Stimulated activated naive B cell treated with anti-CD40 and anti-IgM and Interleukin-4, amounts not matched to agents 10 μg/mL and 1 μg/mL and 100 μg/mL, for 72 hours (primary cell): ENCODE measurements around the gene LPCAT1.
"Not testable (repeated sequence)": the region's sequence is repeated elsewhere in the genome, so short reads cannot be mapped to it uniquely, and the experiment has no call there.

Experiments used
- ATAC-seq, 2 donors: fragments of 150-1000 bp; cut with Tn5 transposase; replicated peaks; 2 replicates each; pipeline ENCODE4 v1.10.0; 2021; ENCODE audit warnings: moderate library complexity in 1 of 2
- DNase-seq: peaks from one replicate; pipeline ENCODE4 v3.0.0; 2021
- H3K27ac Mint-ChIP-seq: one replicate; pipeline ENCODE4 v1.8.0; 2022; ENCODE audit warnings: mild to moderate bottlenecking, mixed read lengths
- H3K27me3 Mint-ChIP-seq, 2 donors: one replicate each; pipeline ENCODE4 v1.8.0; 2022; ENCODE audit warnings: mixed read lengths in 2 of 2
- H3K36me3 Mint-ChIP-seq, 2 donors: one replicate each; pipeline ENCODE4 v1.8.0; 2022; ENCODE audit warnings: mixed read lengths in 2 of 2, mild to moderate bottlenecking in 1 of 2
- H3K4me1 Mint-ChIP-seq, 2 donors: one replicate each; pipeline ENCODE4 v1.8.0; 2022; ENCODE audit warnings: mixed read lengths in 2 of 2, mild to moderate bottlenecking in 1 of 2
- H3K4me3 Mint-ChIP-seq, 2 donors: one replicate each; pipeline ENCODE4 v1.8.0; 2022; ENCODE audit warnings: mild to moderate bottlenecking in 2 of 2, mixed read lengths in 2 of 2, moderate library complexity in 1 of 2
- H3K9me3 Mint-ChIP-seq, 2 donors: one replicate each; pipeline ENCODE4 v1.8.0; 2022; ENCODE audit warnings: mixed read lengths in 2 of 2, mild to moderate bottlenecking in 1 of 2

LPCAT1 gene

DNA sequence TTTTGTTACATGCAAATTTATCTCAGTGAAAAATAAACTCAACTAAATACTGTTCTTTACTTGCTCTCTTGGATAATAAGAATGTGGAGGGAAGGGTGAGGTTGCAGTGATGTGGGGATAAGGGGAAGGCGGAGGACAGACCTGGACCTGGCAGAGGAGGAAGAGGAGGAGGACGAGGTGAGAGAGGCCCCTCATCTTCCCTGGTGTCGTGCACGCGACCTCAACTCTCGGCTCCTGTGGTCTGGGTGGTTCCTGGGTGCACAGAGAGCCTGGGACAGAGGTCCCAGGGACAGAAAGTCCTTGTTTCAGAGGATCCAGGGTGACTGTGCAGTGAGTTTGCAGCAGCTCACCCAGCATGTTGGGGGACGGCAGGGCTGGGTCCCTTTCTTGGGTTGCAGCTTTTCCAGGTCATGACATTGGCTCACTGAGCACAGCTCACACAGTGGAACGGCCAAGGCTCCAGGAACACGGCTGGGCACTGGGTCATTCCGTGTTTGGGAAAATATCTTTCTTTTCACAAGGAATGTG, 37.7 kb upstream of the LPCAT1 start:
- no peak overlapping the region for H3K27ac Mint-ChIP-seq
- ATAC-seq (no peak), DNase-seq (no peak)
- peaks cover 4 to 13% of the 10 kb centered on the region in 2 donors for H3K36me3 Mint-ChIP-seq
- H3K4me3 Mint-ChIP-seq, result no peak overlapping the region
- peaks cover 0 to 4% of the 10 kb centered on the region in 2 donors for H3K27me3 Mint-ChIP-seq
- H3K4me1 Mint-ChIP-seq, result peaks cover 10 to 12% of the 10 kb centered on the region in 2 donors
- no peaks in the 10 kb centered on the region for H3K9me3 Mint-ChIP-seq

DNA sequence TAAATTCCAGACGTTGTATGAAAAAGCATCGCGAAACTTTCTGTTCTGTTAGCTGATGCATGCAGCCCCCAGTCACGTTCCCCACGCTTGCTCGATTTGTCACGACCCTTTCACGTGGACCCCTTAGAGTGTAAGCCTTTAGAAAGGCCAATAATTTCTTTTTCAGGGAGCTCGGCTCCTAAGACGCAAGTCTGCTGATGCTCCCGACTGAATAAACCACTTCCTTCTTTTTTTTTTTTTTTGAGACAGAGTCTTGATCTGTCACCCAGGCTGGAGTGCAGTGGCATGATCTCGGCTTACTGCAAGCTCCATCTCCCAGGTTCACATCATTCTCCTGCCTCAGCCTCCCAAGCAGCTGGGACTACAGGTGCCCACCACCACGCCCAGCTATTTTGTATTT, 36.7 kb upstream of the LPCAT1 start:
- not testable (repeated sequence) for H3K4me3 Mint-ChIP-seq, H3K27me3 Mint-ChIP-seq, ATAC-seq, DNase-seq, H3K36me3 Mint-ChIP-seq, H3K9me3 Mint-ChIP-seq, H3K27ac Mint-ChIP-seq
- peaks cover 8 to 12% of the 10 kb centered on the region in 2 donors for H3K4me1 Mint-ChIP-seq

DNA sequence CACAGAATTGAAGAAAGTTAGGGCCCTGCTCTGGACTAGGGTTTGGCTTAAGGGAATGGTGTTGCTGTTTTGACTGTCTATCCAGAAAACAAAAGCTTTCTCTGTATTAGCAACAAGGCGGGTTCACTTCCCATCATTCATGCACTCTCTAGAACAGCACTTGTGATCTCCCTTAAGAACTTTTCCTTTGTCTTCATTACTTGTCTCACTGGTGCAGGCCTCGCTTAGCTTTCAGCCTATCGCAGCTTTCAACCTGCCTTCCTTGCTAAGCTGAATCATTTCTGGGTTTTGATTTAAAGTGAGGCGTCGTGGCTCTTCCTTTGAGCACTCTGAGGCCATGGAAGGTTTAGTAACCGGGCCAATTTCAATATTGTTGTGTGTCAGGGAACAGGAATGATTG, 35.2 kb upstream of the LPCAT1 start:
- Mint-ChIP-seq H3K27me3 (peaks cover 4 to 7% of the 10 kb centered on the region in 2 donors), H3K9me3 (no peaks in the 10 kb centered on the region), H3K4me1 (peaks cover 4 to 7% of the 10 kb centered on the region in 2 donors), H3K27ac (no peak overlapping the region), H3K4me3 (no peak overlapping the region), H3K36me3 (peaks cover 0 to 6% of the 10 kb centered on the region in 2 donors)
- DNase-seq (no peak), ATAC-seq (no peak)

DNA sequence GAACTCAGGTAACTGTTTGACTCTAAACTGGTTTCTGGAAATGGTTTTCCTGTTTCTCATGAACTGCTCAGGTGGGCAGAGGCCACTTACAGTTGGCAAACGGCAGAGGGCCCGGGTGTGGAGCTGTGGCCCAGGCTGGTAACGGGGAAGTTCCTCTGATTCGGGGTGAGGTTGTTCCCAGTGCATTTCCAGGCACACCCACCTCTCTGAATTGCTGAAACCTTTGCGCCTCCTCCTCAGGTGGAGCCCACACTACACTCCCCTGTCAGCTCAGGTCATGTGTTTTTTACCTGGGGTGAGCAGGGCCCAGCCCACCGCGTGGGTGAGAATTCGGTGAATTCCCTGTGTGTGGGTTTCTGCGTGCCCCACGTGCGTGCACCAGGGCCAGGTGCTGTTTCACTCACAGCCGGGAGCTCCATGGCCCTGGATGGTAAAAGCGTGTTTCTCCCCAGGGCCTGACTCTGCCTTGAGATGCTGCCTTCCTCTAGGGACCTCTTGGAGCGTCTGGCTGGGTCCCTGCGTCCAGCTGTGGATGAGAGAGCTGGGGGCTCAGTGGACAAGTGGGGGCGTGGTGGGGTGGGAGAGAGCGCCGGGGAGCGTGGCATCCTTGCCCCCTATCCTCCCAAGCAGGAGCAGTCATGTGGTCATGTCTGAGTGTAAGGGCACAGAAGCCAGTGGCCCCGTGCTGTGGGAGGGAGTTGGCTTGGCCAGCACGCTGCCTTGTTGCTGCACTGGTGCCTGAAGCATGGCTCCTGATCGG, 33.5 kb upstream of the LPCAT1 start:
- Mint-ChIP-seq H3K4me3 (no peak overlapping the region), H3K9me3 (no peaks in the 10 kb centered on the region), H3K27me3 (peaks cover 4 to 7% of the 10 kb centered on the region in 2 donors), H3K36me3 (peaks cover 0 to 6% of the 10 kb centered on the region in 2 donors), H3K4me1 (no peaks in the 10 kb centered on the region), H3K27ac (no peak overlapping the region)
- ATAC-seq (no peak), DNase-seq (no peak)

DNA sequence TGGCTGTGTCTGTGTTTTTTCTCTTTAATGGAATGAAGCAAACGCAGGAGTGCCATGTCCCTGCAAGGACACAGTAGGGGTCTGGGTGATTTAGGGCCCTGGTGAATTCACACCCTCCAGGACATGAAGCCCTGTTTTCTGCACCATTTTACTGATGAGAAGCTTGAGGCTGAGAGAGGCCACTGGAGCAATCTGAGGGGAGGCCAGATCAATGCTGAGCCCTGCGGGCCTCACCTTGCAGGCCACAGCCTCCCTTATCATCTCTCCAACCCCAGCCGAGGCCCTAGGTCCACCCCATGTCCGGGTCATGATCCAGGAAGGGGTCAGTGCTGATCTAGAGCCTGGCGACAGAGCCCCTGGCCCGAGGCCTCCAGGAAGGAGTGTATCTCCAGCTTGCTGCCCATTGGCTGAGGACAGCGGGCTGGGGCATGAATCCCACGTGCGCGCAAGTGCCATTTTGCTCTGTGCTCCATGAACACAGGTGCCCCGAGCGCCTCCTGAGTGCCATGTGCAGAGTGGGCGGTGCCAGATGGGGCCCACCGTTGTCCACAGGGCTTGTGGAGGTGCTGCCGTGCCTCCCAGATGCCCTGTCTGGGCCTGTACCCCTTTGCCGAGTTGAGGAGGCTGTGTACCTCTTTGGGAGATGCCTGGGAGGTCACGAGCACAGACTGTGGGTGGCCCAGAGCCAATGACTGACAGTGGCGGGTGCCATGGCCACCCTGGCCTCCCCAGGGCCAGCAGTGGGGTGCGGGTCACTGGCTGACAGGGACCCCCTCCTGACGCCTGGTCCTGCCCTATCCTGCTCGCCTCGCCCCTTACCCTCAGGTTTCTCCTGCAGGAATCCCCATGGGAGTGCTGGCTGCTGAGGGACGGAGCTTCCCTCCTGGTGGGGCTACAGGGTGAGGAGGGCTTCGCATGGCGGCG, 32.3 kb upstream of the LPCAT1 start:
- no peak overlapping the region for H3K4me3 Mint-ChIP-seq
- no peak overlapping the region for H3K27ac Mint-ChIP-seq
- H3K9me3 Mint-ChIP-seq, result no peaks in the 10 kb centered on the region
- H3K27me3 Mint-ChIP-seq, result peaks cover 0 to 7% of the 10 kb centered on the region in 2 donors
- ATAC-seq (no peak), DNase-seq (no peak)
- no peaks in the 10 kb centered on the region for H3K4me1 Mint-ChIP-seq
- H3K36me3 Mint-ChIP-seq, result peaks cover 2 to 3% of the 10 kb centered on the region in 2 donors

DNA sequence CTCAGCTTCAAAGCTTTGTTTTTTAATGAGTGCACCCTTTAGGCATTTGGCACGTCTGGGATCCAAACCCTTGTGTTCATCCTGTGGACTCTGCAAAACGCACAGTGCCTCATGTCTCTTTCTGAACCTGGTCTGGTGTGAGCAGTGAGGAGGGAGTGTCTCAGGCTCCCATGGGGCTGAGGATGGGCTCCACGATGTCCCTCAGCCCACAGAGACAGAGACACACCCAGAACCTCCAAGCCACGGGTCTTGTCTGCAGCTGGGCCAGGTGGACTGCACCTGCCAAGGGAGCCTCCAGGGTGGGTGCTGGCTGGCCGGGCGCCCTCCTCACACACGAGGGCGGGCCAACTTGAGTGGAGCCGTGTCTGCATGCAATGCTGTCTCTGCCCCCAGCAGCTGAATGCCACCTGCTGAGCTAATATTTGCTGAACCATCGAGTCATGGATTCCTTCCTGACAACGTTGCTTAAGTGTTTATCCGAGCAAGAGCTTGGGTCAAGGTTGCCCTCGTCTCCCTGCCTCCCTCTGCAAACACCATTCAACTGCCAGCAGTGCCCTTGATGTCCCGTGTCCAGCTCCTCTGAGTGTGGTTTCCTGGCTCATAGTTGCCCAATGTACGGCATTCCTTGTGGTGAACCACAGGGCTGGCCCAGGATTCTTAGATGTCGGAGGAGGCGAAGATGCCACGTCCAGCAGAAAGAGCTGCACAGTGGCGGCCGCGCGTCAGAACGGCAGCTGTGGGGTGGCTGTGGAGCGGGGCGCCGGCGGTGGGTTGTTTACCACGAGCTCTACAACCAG, 31.4 kb upstream of the LPCAT1 start:
- ATAC-seq, result no peak

DNA sequence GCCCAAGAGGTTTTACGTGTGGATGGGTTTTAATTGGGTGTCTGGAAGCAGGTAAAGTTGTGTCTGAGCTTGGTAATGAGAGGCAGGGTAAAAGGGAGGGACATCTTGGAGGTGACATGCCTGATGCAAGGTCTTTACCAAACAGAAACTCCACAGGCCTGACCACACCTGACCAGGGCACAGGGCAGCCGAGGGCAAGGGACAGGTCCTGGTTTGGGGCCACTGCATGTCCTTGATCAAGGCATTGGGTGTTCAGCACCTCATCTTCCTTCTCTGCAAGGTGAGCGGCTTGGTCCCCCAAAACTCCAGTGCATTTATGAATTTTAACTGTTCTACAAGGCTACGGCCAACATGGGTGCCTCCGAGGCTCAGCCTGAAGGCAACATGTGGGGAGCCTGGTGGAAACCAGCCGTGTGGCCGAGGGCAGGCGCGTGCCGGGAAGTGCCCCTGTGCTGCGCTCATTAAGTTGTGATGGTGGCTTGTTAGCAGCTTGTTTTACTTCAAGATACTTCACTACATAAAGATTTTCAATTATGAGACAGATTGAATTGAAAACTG, 30.7 kb upstream of the LPCAT1 start:
- peaks cover 0 to 11% of the 10 kb centered on the region in 2 donors for H3K27me3 Mint-ChIP-seq
- H3K9me3 Mint-ChIP-seq, result no peaks in the 10 kb centered on the region
- H3K4me1 Mint-ChIP-seq, result no peaks in the 10 kb centered on the region
- H3K4me3 Mint-ChIP-seq, result no peak overlapping the region
- H3K36me3 Mint-ChIP-seq, result peaks cover 0 to 3% of the 10 kb centered on the region in 2 donors
- DNase-seq, result no peak
- no peak overlapping the region for H3K27ac Mint-ChIP-seq
- ATAC-seq, result no peak

More for the DNA sequence above, 31.4 kb upstream of the LPCAT1 start:
- Mint-ChIP-seq H3K27ac (no peak overlapping the region), H3K36me3 (peaks cover 0 to 3% of the 10 kb centered on the region in 2 donors), H3K4me3 (no peak overlapping the region), H3K9me3 (no peaks in the 10 kb centered on the region), H3K27me3 (peaks cover 0 to 7% of the 10 kb centered on the region in 2 donors), H3K4me1 (no peaks in the 10 kb centered on the region)
- no peak for DNase-seq

DNA sequence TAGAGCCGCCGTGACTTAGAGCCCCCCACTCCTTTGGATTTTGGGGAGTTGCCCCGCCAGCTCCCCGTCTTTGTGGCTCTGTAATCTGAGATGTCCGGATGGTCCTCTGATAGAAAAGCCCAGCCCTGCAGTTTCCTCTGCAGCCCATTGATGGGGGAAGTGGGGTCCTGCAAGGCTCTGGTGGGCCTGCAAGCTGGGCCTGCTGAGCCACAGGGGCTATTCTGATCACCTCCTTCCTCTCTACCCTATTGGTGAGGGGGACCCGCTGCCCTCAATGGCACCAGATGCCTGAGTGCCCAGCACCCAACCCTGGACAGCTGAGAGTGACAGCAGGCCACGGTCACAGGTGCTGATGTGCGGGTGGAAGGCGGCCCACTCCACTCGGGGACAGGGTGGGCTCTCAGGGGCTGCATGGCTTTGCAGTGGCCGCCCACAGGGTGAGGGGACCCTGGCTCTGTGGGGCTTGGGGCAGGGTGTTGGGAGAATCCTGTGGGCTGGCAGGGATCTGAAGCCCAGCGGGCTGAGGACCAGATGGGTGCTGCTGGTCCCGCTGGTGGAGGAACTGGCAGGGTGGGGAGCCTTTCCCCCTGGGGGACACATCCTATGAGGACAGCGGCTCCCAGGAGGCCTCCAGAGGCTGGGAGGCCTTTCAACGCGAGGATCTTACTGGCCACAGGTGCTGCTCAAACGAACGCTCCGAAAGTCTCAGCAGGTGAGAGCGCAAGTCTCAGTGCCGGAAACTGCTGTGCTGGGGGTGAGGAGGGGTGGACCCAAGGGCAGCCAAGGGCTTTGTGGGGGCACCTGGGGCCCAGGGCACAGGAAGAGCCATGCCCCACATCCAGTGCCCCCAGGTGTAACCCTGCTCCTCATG, 30.0 kb upstream of the LPCAT1 start:
- peaks cover 0 to 3% of the 10 kb centered on the region in 2 donors for H3K36me3 Mint-ChIP-seq
- no peaks in the 10 kb centered on the region for H3K4me1 Mint-ChIP-seq
- no peaks in the 10 kb centered on the region for H3K9me3 Mint-ChIP-seq
- ATAC-seq, result no peak
- H3K27me3 Mint-ChIP-seq, result peaks cover 0 to 12% of the 10 kb centered on the region in 2 donors
- no peak for DNase-seq
- H3K27ac Mint-ChIP-seq, result no peak overlapping the region
- no peak overlapping the region for H3K4me3 Mint-ChIP-seq

DNA sequence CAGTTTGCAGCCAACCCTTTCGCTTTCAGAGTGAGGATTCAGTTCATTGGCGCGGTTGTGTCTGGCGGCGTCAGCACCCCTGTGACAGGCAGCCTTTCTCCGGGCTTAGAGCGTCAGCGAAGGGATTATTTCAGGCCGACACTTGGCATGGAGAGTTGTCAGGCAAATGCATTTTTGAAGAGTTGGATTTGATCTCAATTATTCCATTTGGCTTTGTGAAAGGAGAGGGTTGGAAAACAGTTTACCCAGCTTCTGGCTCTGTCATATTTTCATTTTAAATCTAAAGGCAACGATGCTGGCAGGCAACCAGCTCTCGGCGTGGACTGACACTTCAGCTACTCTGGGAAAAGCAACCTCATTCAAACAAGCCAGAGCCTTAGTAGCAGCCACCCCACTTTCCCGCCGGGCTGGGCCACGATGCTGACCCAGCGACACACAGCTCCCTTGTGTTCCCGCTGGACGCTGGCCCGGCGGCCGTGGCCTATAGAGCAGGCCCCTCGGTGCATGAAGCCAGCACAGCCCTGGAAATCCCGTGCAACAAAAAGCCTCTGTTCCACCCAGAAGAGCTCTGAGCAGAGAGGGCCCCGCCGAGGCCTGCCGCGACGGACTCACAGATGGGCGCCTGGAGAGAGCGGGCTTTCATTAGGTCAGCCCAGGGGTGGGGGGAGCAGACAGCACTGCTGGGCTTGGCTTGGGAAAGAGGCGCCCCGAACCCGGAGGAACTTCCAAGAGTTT, 28.9 kb upstream of the LPCAT1 start:
- Mint-ChIP-seq H3K36me3 (peaks cover 0 to 6% of the 10 kb centered on the region in 2 donors), H3K27me3 (peaks cover 0 to 12% of the 10 kb centered on the region in 2 donors), H3K4me3 (no peak overlapping the region), H3K27ac (no peak overlapping the region), H3K4me1 (no peaks in the 10 kb centered on the region), H3K9me3 (no peaks in the 10 kb centered on the region)
- DNase-seq (no peak), ATAC-seq (no peak)

DNA sequence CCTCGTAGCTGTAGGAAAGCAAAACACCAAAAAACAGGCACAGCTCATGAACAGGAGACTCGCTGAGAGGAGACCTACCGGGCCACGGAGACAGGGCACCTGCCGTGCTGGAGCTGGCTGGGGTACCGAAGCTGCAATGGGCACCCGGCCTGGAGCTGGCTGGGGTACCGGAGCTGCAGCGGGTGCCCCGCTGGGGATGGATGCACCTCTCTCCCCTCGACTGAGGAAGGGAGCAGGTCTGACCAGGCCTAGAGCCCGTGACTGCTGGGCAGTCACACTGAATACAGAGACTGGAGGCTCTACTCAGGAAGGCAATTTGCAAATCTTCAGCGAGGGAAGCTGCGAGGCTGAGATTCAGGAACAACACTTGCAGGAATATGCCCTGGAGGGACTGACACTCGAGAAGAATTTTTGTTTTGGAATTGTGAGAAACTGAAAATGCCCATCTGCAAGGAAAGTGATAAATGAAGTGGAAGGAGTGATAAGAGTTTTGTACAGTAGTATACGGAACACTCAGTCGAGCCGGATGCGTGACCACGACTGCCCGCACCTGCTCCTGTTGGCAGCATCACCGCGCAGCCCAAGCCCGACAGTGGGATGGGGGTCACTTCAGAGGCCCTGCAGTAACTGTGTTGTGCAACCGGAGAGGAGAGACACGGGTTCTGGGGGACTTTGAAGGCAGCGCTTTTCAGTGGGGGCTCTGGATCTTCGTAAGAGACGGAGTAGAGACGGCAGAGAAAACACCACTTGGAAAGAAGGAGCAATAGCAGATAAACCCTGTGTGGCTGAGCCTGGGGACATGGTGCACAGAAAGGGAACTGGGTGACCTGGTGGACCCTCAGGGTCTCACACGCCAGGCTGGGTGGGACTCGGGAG, 27.9 kb upstream of the LPCAT1 start:
- Mint-ChIP-seq H3K27ac (no peak overlapping the region), H3K4me1 (no peaks in the 10 kb centered on the region), H3K9me3 (no peaks in the 10 kb centered on the region), H3K36me3 (peaks cover 0 to 6% of the 10 kb centered on the region in 2 donors), H3K4me3 (no peak overlapping the region), H3K27me3 (peaks cover 0 to 12% of the 10 kb centered on the region in 2 donors)
- ATAC-seq (no peak), DNase-seq (no peak)

DNA sequence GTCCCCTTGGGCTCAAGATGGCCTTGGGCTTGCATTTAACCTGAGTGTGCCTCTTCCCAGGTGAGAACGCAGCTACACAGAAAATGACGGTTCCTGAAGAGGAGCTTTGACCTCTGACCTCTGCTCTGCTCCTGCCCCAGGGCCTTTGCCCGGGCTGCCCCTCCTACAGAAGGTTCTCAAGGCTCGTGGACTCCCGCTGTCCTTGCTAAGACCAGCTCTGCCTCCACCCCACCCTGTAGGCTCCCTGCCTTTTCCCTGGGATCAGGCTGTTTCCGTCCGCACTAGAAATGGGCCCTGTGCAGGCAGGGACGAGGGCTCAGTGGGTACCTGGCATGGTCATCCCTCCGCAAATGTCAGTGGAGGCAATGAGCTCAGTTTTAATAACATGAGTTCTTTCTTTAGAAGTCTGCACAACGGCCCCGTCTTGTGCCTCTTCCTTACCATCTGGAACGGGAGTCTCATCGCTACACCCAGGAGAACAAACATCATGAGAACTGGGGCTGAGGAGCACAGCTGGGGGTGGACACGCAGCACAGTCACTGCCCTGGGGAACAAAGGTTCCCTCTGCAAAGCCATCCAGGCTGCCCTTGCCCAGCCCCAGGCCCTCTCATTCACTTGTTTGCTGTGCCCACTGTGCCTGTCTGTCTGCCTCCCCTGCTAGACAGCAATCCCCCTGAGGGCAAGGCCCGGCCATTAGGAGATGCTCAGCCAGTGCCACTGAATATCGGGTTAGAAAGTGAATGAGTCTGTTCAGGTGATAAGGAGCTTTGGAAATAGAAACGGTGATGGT, 26.7 kb upstream of the LPCAT1 start:
- Mint-ChIP-seq H3K36me3 (peaks cover 2 to 9% of the 10 kb centered on the region in 2 donors), H3K27ac (no peak overlapping the region), H3K27me3 (peaks cover 0 to 12% of the 10 kb centered on the region in 2 donors), H3K9me3 (peaks cover 2 to 3% of the 10 kb centered on the region in 2 donors), H3K4me3 (no peak overlapping the region), H3K4me1 (peaks cover 4% of the 10 kb centered on the region in 2 donors)
- no peak for DNase-seq
- no peak for ATAC-seq
